Neuronal stem cell (in vitro differentiated cells): ENCODE measurements around the gene COL20A1.

ENCODE experiments used
- DNase-seq: peaks from one replicate; pipeline ENCODE4 v3.0.0-alpha.2; 2013; ENCODE audit warnings: low spot score
- H2AFZ ChIP-seq: one replicate; pipeline ENCODE4 v1.6.1; 2013; ENCODE audit warnings: mild to moderate bottlenecking, low read length, inconsistent platforms
- H2AK5ac ChIP-seq: 2 replicates; pipeline ENCODE4 v1.6.1; 2013; ENCODE audit warnings: low read depth, mild to moderate bottlenecking, inconsistent platforms, low read length, moderate library complexity, mixed read lengths
- H2BK120ac ChIP-seq: 2 replicates; pipeline ENCODE4 v1.6.1; 2013; ENCODE audit warnings: low read depth, mild to moderate bottlenecking, inconsistent platforms, low read length, moderate library complexity, mixed read lengths
- H2BK12ac ChIP-seq: one replicate; pipeline ENCODE4 v1.6.1; 2013; ENCODE audit warnings: low read length, inconsistent platforms
- H2BK15ac ChIP-seq: 2 replicates; pipeline ENCODE4 v1.6.1; 2013; ENCODE audit warnings: mild to moderate bottlenecking, low read length, inconsistent platforms, mixed read lengths
- H2BK5ac ChIP-seq: one replicate; pipeline ENCODE4 v1.6.1; 2013; ENCODE audit warnings: inconsistent platforms, mild to moderate bottlenecking, low read length, moderate library complexity
- H3K14ac ChIP-seq: one replicate; pipeline ENCODE4 v1.6.1; 2013; ENCODE audit warnings: low read length, inconsistent platforms
- H3K18ac ChIP-seq: 2 replicates; pipeline ENCODE4 v1.6.1; 2013; ENCODE audit warnings: low read length, inconsistent platforms
- H3K23ac ChIP-seq: 2 replicates; pipeline ENCODE4 v1.6.1; 2013; ENCODE audit warnings: low read depth, mild to moderate bottlenecking, mixed read lengths, low read length, inconsistent platforms; ENCODE audit not compliant: poor library complexity
- H3K27ac ChIP-seq: replicated peaks from 3 replicates; pipeline ENCODE4 v1.5.1; 2013; ENCODE audit warnings: low read length, inconsistent platforms
- H3K27me3 ChIP-seq, 3 experiments: 2 replicates each; pipeline ENCODE4 v1.6.1; 2013; ENCODE audit warnings: low read length in 3 of 3, mild to moderate bottlenecking in 2 of 3, inconsistent platforms in 1 of 3, low read depth in 1 of 3, mixed read lengths in 1 of 3, moderate library complexity in 1 of 3; ENCODE audit not compliant: control insufficient read depth in 3 of 3, insufficient read depth in 3 of 3
- H3K36me3 ChIP-seq, 2 donors: replicated peaks in 1 of 2; 2 replicates each; pipeline ENCODE4 v1.6.1; 2013; ENCODE audit warnings: low read length in 2 of 2; ENCODE audit not compliant: control insufficient read depth in 2 of 2, insufficient read depth in 2 of 2
- H3K4ac ChIP-seq: 2 replicates; pipeline ENCODE4 v1.6.1; 2013; ENCODE audit warnings: inconsistent platforms, mild to moderate bottlenecking, low read length, moderate library complexity
- H3K4me1 ChIP-seq, 2 donors: 1 replicate in 1 of 2; 2 replicates in 1 of 2; pipeline ENCODE4 v1.6.1; 2013; ENCODE audit warnings: low read length in 2 of 2, low read depth in 1 of 2; ENCODE audit not compliant: control insufficient read depth in 2 of 2, insufficient read depth in 1 of 2
- H3K4me2 ChIP-seq: one replicate; pipeline ENCODE4 v1.6.1; 2013; ENCODE audit warnings: mild to moderate bottlenecking, low read length, inconsistent platforms; ENCODE audit not compliant: insufficient read depth, poor library complexity, severe bottlenecking
- H3K4me3 ChIP-seq, 2 donors: 2 replicates each; pipeline ENCODE4 v1.5.1; 2013; ENCODE audit warnings: low read length in 2 of 2, mild to moderate bottlenecking in 2 of 2, inconsistent platforms in 1 of 2, moderate library complexity in 1 of 2
- H3K79me1 ChIP-seq: one replicate; pipeline ENCODE4 v1.6.1; 2013; ENCODE audit warnings: low read depth, mild to moderate bottlenecking, inconsistent platforms, low read length, moderate library complexity
- H3K9ac ChIP-seq: one replicate; pipeline ENCODE4 v1.6.1; 2013; ENCODE audit warnings: mild to moderate bottlenecking, low read depth, low read length, inconsistent platforms; ENCODE audit not compliant: poor library complexity
- H3K9me3 ChIP-seq, 2 donors: replicated peaks in 1 of 2; 2 replicates each; pipeline versions ENCODE3 to v1.6.1; 2013; ENCODE audit warnings: low read length in 2 of 2, mild to moderate bottlenecking in 2 of 2, inconsistent platforms in 1 of 2, low read depth in 1 of 2, mixed read lengths in 1 of 2, moderate library complexity in 1 of 2; ENCODE audit not compliant: control insufficient read depth in 2 of 2, insufficient read depth in 1 of 2
- H4K8ac ChIP-seq: one replicate; pipeline ENCODE4 v1.6.1; 2013; ENCODE audit warnings: low read depth, mild to moderate bottlenecking, inconsistent platforms, low read length, moderate library complexity
- H4K91ac ChIP-seq: one replicate; pipeline ENCODE4 v1.6.1; 2013; ENCODE audit warnings: low read length, low read depth, mild to moderate bottlenecking, inconsistent platforms; ENCODE audit not compliant: poor library complexity
- whole genome bisulfite sequencing, 2 donors: extraction: QIAGEN DNeasy Blood & Tissue Kit; methylation state at CpG; one replicate each; pipeline ENCODE4 v1.1.7; 2013; ENCODE audit warnings: missing lambda C conversion rate in 2 of 2, mixed read lengths in 1 of 2; ENCODE audit not compliant: insufficient read length in 2 of 2, insufficient replicate concordance in 1 of 2; ENCODE audit errors: extremely low coverage in 2 of 2; 5-methylcytosine and 5-hydroxymethylcytosine counted together

The COL20A1 gene

GRCh38 chr20:63365601-63366389 is 72.8 kb downstream of the COL20A1 start:
- Histone ChIP-seq H2AFZ (no peak overlapping the region), H3K27me3 (peaks cover 0 to 65% (median 22%) of the 10 kb centered on the region in 3 experiments), H2AK5ac (peak overlapping the region; percentile 95), H3K79me1 (peaks cover 2% of the 10 kb centered on the region), H3K4me2 (no peak overlapping the region), H3K4me3 (no peak overlapping the region), H3K9ac (peak overlapping the region; percentile 44), H2BK12ac (no peak overlapping the region), H3K4ac (no peak overlapping the region), H2BK120ac (no peak overlapping the region), H2BK15ac (no peak overlapping the region), H3K18ac (no peak overlapping the region), H3K23ac (no peak overlapping the region), H4K91ac (no peak overlapping the region), H4K8ac (no peak overlapping the region), H2BK5ac (no peak overlapping the region), H3K4me1 (peaks cover 29 to 41% of the 10 kb centered on the region in 2 donors), H3K14ac (no peak overlapping the region), H3K36me3 (no peaks in the 10 kb centered on the region), H3K27ac (no peak overlapping the region), H3K9me3 (no peaks in the 10 kb centered on the region)
- no peak for DNase-seq
- whole genome bisulfite sequencing, 2 donors, result no CpG with 5 or more reads among the region's 22 CpGs

- Histone ChIP-seq H3K4me3 (no peak overlapping the region), H2BK15ac (no peak overlapping the region), H3K4me2 (no peak overlapping the region), H2AFZ (no peak overlapping the region), H3K4ac (no peak overlapping the region), H3K27ac (no peak overlapping the region), H2BK120ac (no peak overlapping the region), H2BK5ac (peak overlapping the region; percentile 66), H4K91ac (no peak overlapping the region), H4K8ac (no peak overlapping the region), H2AK5ac (peak overlapping the region; percentile 81), H3K14ac (no peak overlapping the region), H3K79me1 (peaks cover 2% of the 10 kb centered on the region), H3K9me3 (no peaks in the 10 kb centered on the region), H3K9ac (peak overlapping the region; percentile 37), H3K23ac (peak overlapping the region; percentile 3), H3K27me3 (peaks cover 0 to 62% (median 15%) of the 10 kb centered on the region in 3 experiments), H3K4me1 (peaks cover 29 to 40% of the 10 kb centered on the region in 2 donors), H3K18ac (peak overlapping the region; percentile 74), H3K36me3 (no peaks in the 10 kb centered on the region), H2BK12ac (no peak overlapping the region)
- no CpG with 5 or more reads among the region's 30 CpGs for WGBS, 2 donors
- DNase-seq, result no peak
Observed at GRCh38 chr20:63366390-63367365, 73.7 kb downstream of the COL20A1 start.

- Histone ChIP-seq H2AK5ac (peak overlapping the region; percentile 81), H3K27ac (no peak overlapping the region), H3K23ac (peak overlapping the region; percentile 3), H3K18ac (peak overlapping the region; percentile 74), H2BK12ac (no peak overlapping the region), H4K91ac (no peak overlapping the region), H3K9me3 (no peaks in the 10 kb centered on the region), H3K4ac (no peak overlapping the region), H3K9ac (no peak overlapping the region), H2BK5ac (peak overlapping the region; percentile 84), H2BK15ac (no peak overlapping the region), H3K79me1 (peaks cover 2% of the 10 kb centered on the region), H3K36me3 (no peaks in the 10 kb centered on the region), H3K4me2 (no peak overlapping the region), H2BK120ac (no peak overlapping the region), H3K4me1 (peaks cover 21 to 37% of the 10 kb centered on the region in 2 donors), H2AFZ (no peak overlapping the region), H3K14ac (no peak overlapping the region), H3K4me3 (no peak overlapping the region), H3K27me3 (peaks cover 0 to 56% (median 6%) of the 10 kb centered on the region in 3 experiments), H4K8ac (no peak overlapping the region)
- WGBS, 2 donors, result no CpG with 5 or more reads among the region's 24 CpGs
- DNase-seq, result no peak
Observed at GRCh38 chr20:63367446-63368055, 74.6 kb downstream of the COL20A1 start.
